Activated CD4-positive, alpha-beta T cell treated with anti-CD3 and anti-CD28 coated beads, Interleukin-2, amount 50 U/mL, for 4 hours (primary cell): Measurements from ENCODE around the gene KCNAB2.
A peak's percentile ranks its signal among the peaks of the same experiment; 100 is the strongest.
"Not testable (repeated sequence)": the region's sequence is repeated elsewhere in the genome, so short reads cannot be mapped to it uniquely, and the experiment has no call there.

ENCODE experiments used
- DNase-seq, 2 experiments: peaks; one replicate each; pipeline ENCODE4 v3.0.0-alpha.2; 2020

KCNAB2 gene

DNA sequence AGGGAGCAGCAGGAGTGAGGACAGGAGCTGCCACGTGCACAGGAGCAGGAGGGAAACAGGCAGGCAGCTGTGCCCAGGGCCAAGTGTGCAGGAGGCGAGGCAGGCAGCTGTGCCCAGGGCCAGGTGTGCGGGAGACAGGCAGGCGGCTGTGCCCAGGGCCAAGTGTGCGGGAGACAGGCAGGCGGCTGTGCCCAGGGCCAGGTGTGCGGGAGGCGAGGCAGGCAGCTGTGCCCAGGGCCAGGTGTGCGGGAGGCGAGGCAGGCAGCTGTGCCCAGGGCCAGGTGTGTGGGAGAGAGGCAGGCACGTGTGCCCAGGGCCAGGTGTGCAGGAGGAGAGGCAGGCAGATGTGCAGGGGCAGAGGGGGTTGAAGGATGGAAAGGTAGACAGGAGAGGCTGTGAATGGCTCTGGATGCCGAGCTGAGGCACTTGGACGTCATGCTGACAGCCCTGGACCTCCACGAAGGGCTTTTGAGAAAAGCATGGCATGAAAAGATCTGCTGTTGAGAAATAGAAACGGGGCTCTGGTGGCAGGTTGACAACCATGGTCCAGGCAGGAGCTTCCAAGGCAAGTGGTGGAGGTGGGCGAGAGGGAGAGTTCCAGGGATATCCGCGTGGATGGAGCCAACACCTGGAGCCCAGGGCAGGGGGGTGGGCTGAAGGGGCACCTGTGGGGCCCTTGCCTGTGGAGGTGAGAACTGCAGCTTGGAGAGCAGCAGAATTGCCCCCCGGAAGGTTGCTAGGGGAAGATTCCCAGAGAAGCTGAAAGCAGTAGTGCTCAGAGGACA lies 34.3 kb upstream of the KCNAB2 start:
- DNase-seq, result no peak

DNA sequence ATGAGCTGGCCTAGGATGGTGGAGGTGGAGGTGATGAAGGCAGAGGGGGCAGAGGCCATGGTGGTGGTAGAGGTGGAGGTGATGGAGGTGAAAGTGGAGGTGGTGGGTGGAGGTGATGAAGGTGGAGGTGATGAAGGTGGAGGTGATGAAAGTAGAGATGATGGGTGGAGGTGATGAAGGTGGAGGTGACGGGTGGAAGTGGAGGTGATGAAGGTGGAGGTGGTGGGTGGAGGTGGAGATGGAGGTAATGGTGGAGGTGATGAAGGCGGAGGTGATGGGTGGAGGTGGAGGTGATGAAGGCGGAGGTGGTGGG lies 33.8 kb upstream of the KCNAB2 start:
- no peak for DNase-seq

DNA sequence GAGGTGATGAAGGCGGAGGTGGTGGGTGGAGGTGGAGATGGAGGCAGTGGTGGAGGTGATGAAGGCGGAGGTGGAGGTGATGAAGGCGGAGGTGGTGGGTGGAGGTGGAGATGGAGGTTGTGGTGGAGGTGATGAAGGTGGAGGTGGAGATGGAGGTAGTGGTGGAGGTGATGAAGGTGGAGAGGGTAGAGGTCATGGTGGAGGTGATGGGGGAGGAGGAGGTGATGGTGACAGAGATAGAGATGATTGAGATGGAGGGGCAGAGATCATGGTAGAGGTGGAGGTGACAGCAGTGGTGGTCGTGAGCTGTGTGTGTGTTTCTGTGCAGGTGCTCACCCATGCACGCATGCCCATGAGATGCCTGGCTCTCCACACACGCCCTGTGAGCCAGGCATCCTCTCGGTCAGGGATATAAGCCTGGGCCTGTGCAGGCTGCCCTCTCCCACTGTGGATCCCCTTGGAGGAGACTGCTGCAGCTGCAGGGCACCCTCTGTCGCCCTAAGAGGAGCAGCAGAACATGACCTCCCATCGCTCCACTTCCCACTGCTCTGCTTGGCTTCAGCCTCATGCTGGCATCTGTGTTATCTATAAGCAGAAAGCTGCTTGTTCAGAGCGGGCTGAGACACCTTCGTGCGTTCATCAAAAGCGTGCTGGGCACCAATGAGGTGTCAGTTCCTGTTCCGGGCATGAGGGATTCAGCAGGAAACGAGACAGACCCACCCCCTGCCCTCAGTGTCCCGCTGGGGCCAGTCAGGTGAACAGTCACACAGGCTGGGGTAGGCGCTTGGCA lies 33.0 kb upstream of the KCNAB2 start:
- DNase-seq, result no peak

DNA sequence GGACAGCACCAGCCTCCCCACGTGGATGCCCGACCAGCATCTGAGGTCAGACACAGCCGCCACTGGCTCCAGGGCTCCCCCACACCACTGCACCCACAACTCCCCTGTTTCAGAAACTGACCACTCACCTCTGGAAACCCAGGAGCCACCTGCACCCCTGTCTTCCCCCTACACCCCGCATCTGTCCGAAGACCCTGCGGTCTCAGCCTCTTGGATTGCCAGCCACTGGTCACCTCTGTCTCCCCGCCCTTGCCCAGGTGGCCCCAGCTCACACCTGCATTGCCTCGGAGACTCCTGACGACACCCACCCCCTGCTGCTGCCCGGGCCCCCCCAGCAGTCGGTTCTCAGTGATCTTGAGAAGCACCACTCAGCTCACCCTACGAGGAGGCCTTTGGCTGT lies 32.2 kb upstream of the KCNAB2 start:
- no peak for DNase-seq

DNA sequence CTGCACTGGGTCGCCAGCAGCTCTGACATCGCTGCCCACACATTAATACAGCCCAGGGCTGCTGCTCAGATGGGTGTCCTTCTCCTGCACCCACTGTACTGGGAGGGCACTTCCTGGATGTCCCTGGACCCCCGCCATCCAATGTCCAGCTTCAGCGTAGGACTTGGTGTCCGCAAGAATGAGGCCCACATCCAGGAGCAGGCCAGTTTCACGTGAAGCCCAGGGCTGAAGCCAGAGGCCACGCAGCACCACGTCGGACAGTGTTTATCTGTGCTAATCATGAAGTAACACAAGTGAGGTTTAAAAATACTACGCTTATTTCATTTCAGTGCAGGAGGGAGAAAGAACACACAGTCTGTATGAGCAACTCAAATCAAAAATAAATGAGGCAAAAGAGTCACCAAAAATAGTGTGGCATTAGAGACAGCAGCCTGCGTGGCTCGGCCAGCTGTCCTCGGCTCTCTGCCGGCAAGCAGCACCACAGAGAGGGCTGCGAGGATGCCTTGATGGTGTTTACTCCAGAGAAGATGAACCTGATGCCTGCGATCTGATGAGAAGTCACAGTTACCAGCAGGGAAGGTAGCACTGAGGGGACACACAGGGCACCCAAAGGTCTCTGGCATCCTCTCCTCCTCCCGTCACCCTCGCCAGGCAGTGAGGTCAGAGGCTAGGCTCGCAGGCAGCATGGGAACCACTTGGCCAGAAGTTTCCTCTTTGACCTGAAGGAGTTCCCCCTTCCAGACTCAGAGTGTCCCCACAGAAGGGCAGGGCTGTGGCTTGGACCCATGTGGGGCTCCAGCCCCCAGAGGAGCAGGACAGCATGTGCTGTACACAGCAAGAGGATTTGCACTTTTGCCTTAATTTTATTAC lies 31.3 kb upstream of the KCNAB2 start:
- DNase-seq, result no peak

DNA sequence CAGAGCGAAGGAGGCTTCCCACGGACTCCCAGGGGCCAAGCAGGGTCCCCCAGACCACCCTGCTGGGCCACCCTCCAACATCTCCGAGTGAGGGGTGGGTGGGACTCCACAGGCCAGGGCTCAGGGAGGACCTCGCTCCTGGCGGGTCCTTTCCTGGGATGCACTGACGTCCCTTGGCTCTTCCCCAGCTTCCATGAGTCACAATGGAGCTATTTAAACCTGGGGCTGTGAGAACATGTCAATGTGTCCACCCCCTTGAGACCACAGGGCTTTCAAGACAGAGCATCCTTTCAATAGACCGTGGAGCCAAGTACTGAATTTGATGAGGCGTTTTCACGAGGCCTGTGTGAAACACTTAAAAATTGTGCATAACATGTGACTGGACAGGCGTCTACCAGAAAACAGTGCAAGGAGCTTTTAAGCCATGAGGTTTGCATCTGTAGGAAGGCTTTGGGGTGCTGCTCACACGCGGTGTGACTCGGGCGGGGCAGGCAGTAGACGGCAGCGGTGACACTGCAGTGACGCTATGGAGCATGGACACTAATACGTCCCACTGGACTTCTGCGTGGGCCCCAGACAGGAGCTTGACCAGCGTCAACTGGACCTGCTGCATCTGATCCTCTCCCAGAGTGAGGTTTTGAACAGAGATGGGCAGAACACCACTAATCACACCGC lies 29.4 kb upstream of the KCNAB2 start:
- DNase-seq, result no peak

DNA sequence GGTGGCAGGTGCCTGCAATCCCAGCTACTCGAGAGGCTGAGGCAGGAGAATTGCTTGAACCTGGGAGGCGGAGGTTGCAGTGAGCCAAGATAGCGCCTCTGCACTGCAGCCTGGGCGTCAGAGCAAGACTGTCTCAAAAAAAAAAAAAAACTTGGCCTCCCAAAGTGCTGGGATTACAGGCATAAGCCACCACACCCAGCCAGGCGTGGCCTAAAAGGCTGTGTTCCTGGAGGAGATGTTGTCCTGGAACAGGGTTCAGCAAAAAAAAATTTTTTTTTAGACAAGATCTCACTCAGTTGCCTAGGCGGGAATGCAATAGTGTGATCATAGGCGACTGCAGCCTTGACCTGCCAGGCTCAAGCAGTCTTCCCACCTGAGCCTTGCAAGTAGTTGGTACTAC lies 28.0 kb upstream of the KCNAB2 start:
- not testable (repeated sequence) for DNase-seq

DNA sequence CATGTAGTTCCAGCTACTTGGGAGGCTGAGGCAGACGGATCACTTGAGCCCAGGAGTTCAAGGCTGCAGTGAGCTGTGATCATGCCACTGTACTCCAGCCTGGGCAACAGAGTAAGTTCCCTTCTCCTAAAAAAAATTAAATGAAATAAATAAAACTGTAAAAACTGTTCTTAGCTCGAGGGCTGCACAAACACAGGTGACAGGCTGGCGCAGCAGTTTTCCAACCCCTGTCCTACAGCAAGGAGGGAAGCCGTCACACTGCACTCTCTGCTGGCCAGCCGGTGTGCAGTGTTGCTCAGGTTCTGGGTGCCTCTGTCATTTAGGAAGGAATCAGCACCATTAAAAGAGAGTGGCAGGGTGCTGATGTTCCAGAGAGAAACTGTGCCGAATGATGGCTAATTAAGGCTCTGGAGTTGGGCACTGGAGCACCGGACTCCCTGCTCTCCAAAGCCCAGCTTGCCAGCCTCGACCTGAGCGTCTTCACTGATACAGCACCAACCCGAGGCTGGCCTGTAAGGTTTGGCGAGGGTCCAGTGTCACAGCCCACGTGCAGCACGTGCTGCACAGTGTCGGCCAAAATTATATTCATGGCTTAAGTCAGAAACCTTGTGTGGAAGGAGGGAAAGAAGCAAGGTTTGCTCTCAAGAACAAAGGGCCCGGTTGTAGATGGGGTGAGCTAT lies 26.4 kb upstream of the KCNAB2 start:
- no peak for DNase-seq

DNA sequence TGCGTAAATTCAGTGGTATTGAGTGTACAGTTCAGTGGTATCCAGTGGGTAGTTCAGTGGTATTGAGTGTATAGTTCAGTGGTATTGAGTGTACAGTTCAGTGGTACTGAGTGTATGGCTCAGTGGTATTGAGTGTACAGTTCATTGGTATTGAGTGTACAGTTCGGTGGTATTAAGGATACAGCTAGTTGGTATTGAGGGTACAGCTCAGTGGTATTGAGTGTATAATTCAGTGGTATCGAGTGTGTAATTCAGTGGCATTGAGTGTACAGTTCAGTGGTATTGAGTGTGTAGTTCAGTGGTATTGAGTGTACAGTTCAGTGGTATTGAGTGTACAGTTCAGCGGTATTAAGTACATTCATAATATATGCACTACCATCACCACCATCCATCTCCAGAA lies 23.5 kb upstream of the KCNAB2 start:
- no peak for DNase-seq

DNA sequence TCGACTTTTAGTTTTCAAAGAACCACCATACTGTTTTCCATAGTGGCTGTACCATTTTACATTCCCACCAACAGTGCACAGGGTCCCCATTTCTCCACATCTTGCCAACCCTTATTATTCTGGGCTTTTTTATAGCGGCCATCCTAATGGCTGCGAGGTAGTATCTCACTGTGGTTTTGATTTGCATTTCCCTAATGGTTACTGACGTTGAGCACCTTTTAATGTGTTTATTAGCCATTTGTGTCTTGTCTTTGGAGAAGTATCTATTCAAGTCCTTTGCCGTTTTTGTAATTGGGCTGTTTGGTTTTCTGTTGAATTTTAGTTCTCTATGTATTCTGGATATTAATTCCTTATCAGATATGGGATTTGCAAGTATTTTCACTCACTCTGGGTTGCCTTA lies 22.3 kb upstream of the KCNAB2 start:
- no peak for DNase-seq

DNA sequence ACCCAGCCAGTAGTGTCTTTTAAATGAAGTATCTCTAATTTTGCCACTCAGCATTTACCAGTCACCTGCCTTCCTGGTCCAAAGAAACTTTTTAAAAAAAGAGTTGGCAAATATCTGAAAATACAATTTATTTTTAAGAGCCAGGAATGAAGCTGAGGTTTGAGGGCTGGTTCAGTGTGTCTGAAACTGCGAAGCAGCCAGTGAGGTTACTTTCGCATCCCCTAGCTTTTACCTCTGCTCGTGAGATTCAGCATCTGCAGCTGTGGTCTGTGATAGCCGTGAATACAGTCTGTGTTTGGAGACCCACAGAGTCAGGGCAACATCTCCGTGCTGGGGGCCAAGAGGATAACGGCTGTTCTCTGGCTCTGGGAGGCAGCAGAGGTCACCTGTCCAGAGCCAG lies 21.3 kb upstream of the KCNAB2 start:
- no peak for DNase-seq

DNA sequence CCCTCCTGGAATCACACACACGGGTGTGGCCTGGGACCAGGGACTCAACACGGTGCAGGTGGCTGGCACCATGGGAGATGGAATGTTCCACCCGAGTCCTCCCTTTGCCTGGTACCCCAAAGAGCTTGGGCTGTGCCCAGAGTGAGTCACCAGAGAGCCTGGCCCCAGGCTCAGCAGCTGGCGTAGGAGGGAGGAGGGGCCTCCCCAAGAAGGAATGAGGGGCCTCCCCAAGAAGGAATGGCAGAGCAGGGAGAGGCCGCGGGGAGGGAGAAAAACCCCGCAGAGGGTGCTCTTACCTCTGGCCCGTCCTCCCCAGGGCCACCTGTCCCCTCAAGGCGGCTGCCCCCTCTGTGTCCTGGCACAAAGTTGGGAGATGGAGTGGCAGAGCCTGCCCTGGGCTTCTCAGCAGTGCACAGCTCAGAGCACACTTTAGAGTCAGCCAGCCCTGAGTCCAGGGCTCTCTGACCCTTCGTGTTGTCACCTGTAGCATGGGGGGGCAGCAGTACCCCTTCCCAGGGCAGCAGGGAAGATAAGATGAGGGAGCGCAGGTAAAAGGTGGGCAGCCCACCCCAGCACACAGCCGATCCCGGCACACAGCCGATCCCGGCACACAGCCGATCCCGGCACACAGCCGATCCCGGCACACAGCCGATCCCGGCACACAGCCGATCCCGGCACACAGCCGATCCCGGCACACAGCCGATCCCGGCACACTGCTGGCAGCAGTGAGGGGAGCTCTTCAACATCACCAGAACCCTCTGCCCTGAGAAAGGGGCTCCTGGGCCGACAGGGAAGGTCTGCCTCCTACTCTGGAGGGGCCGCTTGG lies 20.2 kb upstream of the KCNAB2 start:
- DNase-seq, result peak in 1 of 2 experiments; percentile 19

DNA sequence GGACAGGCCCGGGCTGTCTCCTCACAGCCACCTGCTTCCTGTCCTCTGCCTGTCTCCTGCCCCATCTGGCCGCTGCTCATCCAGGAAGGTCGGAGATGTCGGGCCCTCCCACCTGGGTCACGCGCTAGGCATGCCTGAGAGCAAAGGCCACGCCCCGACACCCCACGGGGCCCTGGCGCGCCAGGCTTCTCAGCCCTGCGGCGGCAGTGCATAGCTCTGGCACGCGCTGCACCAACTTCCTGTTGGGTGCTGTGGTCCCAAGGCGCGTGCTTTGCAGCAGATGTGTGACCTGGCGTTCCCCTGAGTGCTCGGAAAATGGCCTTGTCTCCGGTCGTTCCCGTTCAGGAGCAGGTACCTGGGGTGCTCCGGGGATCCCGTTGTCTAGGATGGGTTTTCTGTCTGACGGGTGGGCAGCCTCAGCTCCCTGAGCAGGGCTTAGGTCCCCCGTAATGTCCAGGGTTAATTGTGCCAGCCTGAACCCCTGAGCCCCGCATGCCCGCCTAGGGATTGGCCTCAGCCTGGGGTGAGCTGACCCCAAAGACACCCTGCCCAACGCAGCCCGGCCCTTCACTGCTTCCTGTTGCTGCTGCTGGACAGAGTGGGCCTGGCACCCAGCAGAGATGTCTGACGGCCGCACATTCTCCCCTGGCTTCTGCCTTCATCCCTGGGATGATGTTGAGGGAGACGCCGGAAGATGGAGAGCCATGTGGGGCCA lies 19.4 kb upstream of the KCNAB2 start:
- peak; percentile 91 for DNase-seq

DNA sequence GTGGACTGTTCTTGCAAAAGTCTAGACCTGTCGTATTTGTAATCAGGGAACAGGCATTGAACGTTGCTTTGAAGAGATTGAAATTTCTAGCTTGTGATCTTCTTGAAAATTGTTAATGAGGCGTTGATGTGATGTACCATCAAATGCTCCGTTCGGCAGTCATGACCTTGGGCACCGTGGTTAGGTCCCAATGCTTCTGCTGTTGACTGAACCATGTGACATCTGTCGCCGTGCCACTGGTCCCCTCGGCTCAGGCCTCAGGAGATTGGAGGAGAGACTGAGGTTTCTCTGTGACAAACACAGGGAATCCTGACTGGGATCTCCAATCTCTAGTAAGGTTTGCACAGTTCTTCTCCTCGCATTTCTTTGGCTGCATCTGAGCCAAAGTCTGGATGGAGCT lies 18.1 kb upstream of the KCNAB2 start:
- no peak for DNase-seq

DNA sequence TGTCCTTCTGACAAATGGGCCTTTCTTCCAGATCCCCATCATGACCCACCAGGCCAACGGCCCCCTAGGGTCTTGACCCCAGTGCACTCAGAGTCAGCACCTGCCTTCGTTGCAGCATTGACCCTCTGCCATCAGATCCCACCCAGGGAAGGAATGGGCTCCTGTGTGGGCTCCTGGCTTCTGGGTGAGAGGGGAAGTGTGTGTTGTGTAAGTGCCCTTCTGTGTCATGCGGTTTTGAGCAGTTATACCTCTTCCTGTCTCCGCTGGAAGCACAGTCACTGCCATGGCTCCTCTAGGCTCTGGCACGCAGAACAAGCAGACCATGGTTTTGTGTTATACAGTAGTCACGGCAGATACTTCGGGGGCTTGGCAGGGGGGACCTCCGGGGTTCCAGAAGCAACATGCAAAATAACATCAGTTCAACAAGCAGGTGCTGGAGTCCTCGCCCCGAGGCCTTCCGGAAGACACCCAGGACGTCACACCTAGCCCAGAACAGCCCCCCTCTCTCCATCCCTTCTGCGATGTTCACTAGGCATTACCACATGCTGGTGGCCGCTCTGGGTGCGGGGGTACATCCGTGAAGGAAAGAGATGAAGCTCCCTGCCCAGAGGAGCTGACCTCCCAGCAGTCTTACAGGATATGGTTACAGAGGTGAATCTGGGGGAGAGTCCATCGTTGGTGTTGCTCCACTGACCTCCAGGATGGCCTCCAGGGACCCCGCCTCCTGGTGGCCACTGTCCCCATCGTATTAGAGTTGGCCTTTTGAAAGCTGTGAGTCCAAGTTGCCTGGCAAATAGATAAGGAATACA lies 17.4 kb upstream of the KCNAB2 start:
- peak; percentile 45 to 52 for DNase-seq

DNA sequence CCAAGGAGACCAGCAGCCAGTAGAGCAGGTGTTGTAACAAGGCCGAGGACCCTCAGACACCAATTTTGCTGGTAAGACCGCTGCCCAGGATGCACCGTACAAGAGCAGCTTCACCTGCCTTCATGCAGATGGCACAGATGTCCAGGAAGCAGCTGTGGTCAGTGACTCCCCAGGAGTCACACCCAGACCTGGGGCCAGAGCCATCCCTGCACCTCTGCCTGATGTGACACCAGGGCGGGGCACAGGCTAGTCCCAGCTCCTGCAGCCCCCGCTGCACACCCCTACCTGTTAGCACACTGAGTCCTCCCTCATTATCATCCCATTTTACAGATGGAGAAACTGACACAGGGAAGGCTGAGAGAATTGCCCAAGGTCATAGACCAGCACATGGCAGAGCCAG lies 16.3 kb upstream of the KCNAB2 start:
- DNase-seq, result no peak

DNA sequence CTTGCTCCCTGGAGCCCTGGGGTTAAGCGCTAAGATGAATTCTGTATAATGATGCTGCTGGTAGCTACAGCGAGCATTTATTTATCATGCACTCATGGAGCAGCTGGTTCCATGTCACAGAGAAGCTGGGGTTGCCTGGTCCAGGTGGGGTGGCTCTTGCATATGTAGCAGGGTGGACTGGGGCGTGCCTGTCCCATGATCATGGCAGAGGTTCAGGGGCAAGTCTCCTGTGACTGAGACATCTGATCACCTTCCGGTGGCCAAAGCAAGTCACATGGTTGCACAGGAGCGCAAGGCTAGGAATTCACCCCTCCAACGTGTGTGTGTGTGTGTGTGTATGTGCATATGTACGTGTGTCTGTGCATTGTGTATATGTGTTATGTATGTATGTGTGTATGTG lies 15.6 kb upstream of the KCNAB2 start:
- no peak for DNase-seq

DNA sequence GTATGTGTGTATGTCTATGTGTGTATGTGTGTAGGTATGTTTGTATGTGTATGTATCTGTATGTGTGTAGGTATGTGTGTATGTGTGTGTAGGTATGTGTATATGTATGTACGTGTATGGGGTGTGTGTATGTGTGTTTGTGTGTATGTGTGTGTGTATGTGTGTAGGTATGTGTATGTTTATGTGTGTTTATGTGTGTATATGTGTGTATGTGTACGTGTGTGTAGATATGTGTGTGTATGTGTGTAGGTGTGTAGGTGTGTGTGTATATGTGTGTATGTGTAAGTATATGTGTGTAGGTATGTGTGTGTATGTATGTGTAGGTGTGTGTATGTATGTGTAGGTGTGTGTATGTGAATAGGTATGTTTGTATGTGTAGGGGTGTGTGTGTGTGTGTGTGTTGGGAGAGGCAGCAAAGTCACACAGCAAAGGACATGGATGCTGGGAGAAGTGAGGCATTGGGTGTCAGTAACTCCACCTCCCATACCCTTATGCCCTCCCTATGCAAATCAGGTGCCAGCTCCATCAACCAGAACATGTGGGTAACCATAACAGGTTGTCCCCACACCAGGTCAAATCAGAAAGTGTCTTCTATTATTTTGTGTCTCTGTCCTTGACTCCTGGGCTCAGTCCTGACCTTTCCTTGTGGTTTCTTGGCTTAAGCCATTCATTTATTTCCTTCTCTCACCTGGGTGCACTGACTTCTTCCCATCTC lies 15.0 kb upstream of the KCNAB2 start:
- no peak for DNase-seq

DNA sequence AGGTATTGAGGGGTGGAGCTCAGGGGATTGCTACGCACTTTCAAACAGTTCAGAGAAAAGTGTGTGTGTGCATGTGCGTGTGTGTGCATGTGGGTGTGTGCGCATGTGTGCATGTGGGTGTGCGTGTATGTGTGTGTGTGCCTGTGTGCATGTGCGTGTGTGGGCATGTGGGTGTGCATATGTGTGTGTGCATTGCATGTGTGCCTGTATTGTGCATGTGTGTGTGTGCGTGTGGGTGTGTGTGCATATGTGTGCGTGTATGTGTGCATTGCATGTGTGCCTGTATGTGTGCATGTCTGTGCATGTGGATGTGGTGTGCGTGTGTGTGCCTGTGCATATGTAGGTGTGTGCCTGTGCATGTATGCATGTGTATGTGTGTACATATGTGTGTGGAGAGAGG lies 12.6 kb upstream of the KCNAB2 start:
- no peak for DNase-seq
